ENCODE results near the gene SOX30.

SOX30 gene

DNA sequence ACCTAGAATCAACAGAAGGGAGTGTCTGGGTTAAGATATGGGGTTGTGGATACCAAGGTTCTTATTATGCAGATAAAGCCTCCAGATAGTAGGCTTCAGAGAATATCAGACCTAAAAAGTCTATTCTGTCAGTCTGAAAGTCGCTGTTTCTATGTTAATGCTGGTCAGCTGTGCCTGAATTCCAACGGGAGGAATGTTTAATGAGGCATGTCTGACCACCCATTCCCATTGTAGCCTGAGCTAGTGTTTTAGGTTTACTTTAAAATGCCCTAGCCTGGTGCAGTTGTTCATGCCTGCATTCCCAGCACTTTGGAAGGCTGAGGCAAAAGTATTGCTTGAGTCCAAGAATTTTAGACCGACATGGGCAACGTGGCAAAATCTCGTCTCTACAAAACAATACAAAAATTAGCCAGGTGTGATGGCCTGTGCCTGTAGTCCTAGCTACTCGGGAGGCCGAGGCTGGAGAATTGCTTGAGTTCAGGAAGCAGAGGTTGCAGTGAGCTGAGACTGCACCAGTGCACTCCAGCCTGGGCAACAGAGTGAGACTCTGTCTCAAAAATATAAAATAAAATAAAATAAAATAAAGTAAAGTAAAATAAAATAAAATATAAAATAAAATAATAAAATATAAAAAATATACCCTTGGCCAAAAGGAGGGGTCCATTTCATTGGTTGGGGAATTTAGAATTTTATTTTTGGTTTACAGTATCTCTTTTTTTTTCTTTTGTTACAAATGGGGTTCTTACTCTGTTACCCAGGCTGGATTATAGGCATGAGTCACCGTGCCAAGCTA is 7.8 kb upstream of the SOX30 start:
- no peak for DNase-seq

DNA sequence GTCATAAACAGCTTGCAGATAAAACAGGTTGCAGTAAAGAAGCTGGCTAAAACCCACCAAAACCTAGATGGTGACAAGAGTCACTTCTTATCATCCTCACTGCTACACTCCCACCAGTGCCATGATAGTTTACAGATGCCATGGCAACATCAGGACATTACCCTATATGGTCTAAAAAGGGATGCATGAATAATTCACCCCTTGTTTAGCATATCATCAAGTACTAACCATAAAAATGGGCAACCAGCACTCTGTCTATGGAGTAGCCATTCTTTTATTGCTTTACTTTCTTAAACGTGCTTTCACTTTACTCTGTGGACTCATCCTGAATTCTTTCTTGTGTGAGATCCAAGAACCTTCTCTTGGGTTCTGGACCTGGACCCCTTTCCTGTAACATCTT is 6.7 kb upstream of the SOX30 start:
- DNase-seq, result no peak

DNA sequence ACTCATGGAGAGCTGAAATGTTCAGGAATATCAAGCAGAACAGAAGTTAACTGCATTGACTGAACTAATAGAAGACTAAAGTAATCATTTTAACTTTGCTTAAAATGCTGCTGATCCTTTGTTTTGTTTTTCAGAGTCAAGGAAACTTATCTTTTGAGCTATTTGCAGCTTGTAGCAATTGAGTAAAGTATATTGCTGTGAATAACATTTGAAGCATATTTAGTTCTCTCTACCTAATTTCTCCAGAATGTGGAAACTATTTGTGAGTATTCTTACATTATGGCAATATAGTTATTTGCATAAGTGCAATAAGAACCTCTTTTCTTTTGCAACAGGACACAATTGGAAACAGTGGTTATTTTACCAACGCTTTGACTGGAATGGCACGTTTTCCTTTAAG is 5.3 kb upstream of the SOX30 start:
- DNase-seq, result no peak

DNA sequence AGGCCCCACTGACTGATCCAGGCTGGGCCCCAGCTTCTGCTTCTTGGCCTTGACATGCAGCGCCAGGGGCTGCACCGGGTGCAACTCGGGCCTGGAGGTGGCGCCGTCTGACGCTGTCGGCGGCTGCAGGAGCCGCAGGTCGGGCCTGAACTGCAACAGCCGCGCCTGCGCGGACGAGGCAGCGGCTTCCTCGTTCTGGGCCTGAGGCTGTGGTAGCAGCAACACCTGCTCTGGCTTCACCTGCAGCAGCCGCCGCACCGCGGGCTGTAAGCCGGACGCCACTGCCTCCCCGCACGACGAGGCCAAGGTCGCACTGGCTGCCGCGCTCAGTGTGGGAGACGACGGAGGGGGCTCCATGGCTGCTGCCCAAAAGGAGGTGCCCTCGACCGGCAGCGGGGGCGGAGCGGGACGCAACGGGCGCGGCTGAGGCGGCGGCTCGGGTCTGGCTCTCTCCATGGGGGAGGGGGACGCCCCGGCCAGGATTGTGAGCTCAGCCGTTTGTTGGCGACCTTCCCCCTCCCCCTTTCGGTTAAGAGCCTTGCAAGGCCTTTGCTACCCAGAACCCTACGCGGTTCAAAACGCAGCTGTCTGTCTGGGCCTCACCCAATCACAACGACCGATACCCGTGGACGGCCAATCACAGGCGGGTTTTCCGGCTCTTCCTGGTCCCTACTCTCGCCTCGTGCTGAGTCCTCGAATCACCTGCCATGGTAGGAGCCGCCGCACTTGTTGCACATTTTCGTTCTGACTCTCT is 438 bp downstream of the SOX30 start:
- no peak for DNase-seq

DNA sequence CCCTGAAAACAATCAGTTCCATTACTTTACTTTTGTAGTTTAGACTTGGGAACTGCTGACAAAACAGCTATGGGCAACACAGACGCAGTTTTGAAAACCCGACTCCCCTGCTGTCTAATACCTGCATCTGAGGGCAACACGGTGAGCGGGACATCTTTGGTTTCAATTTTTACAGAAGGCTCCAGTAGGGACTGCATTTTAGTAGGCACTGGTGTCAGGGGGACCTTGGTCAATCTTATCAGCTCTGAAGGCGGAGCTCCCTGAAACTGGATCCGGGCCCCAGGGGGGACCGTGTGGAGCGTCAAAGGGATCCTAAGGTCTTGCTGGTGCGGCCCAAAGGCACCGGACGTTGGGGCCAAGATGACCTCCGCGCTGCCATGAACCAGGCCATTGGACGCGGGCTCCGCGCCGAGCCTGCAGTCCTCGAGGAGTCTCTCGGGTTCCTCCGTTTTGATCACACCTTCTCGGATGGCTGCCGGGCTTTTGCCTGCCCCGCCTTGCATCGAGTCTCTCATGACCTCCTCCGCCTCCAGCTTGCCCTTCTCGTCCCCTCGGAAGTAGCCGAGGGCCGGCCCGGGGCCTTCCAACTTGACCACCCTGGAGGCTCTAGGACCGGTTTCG is 1.1 kb downstream of the SOX30 start:
- DNase-seq, result no peak

DNA sequence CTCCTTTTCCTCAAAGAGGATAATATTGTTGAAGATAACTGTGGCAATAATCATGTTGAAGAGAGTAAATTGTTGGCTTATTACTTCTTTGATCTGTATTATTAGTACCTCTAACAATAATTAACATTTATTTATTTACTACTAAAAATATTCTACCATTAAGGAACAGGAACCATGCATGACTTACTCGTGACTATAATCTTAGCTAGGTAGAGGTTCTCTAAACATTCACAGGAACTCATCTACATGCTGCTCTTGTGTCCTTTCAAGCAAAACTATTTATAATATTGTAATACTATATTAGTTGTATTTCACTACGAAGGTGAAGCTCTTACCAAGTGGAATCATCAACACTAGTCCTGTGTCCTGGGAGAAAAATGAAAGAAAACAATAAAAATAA is 3.1 kb downstream of the SOX30 start:
- no peak for DNase-seq

DNA sequence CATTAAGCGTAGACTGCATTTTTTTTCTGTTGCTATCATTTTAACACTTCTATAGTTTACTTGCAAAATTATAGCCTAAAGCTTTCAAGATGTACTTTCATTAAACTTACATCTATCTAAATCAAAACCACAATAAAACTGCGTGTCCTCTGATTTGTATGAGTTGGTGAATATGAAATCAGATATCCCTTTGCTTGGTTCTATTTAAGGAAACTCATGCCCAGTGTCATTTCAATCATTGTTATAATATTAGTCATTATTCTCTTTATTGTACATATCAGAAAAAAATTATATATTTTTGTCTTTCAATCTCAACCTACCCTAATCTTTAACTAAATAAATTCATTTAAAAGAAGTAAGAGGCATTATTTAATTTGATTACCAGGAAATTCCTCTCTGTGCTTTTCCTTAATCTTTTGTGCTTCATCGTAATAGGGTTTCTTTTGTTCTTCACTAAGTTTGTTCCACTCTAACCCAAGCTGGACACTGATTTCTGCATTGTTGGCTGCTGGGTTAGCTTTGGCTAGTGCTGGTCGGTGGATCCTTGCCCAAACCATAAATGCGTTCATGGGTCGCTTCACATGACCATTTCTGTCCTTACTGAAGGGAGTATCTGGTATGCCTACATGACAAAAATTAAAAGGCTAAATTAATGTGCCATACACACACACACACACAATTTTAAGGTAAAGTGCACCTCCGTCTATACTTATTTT is 3.8 kb downstream of the SOX30 start:
- DNase-seq, result no peak

DNA sequence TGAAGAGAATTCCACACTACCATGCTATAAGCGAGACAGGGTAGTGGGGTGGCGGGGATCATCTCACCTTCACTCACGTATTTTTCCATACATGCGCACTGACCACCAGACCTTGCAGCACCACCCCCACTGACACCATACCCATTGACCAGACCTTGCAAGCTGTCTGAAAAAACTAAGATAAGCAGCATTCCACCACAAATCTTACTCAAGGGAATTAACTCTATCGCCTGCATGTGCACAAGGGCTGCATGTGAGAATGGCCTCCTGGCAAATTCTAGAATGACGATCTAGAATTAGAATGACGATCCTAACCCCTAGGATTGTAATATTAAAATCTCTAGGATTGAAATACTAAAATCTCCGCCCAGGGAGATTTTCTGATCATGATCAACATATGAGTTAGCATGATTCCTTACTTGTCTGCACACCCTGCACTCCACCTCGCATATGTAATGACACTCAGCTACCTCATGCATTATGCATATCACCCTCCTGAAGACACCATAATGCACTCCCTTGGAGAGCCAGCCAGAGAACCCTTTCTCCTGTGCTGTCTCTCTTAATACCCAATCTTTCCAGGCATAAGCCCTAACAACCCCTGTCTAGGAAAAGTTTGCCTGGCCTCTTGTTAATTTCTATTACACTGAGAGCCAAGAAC is 11.7 kb downstream of the SOX30 start:
- DNase-seq, result no peak

DNA sequence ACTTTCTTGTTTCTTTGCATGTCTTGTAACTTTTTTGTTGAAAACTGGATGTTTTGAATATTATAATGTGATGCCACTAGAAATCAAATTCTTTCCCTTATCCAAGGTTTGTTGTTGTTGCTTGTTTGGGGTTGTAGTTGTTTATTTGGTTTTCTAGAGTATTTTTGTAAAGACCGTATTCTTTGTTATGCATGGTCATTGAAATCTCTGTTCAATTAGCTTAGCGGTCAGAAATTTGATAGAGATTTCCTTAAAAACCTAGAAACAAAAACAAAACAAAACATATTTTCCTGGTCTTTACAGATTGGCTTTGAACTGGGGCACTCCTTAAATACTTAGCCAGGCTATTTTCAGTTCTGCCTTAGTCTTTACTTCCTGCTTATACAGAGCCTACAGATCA is 21.9 kb downstream of the SOX30 start:
- DNase-seq, result no peak

DNA sequence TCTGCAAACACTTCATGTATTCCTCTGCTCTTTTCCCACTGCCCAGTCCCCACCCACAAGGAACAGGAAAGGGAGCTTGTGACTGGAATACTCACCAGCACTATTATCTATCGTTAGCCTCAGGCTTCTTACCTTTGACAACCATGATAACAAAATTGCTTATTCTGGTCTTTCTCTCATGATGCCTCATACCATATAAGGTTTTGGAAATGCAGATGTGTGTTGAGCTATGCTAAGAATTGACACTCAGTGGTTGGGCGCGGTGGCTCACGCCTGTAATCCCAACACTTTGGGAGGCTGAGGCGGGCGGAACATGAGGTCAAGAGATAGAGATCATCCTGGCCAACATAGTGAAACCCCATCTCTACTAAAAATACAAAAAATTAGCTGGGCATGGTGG is 25.4 kb downstream of the SOX30 start:
- no peak for DNase-seq

DNA sequence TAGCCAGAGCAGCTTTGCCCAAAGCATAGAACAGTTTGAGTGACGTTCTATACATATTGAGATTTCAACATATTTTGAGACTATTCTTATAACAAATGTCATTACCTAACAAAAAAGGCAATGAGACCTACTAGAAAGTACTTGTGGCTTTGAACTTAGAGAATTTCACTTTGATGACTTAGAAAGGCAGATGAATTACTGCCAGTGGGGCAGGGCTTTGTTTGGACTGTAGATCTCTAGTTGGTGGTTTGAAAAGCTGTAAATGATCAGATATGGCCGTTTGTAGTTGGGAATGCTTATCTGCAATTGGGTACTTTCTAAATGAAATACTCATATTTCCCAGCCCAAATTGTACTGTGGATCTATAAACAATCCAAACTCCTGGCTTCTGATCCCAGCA is 28.1 kb downstream of the SOX30 start:
- DNase-seq, result no peak

DNA sequence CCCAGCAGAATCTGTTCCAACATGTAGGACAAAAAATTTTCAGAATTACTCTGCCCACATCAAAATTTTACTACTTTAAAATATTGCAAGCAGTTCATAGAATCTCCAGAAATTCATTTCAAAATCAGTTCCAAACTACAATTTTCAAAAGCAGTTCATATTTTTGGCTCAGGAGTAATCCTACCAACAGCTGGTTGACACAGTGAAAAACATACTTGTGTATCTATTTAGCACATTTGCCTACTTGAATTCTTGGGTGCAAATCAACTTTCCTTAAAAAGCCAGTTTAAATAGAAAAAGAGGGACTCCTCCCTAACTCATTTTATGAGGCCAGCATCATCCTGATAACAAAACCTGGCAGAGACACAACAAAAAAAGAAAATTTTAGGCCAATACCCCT is 31.5 kb downstream of the SOX30 start:
- DNase-seq, result no peak

DNA sequence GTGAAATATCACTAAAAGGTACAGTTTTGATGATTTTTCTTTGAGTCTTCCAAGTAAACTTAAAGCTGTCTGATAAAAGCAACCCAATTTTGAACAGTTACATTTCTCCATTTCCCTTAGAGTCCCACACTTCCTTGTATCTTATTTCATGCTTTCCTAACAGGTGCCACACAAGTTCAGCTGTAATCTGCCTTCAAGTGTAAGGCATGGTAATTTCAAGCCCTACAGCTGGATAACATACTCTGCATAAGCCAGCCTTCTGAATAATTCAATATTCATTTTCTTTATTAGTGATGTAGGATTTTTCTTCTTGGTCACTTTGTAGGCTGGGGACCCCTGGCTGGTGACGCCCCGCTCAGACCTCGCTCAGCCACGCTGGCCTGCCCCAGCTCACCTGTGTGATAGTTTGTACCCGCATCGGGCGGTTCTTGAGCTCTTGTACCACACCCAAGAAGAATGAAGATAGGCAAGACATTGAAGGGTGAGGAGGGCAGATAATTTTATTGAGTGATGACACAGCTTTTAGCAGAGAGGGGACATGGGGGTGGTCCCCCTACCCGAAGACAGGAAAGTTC is 34.0 kb downstream of the SOX30 start:
- DNase-seq, result no peak

DNA sequence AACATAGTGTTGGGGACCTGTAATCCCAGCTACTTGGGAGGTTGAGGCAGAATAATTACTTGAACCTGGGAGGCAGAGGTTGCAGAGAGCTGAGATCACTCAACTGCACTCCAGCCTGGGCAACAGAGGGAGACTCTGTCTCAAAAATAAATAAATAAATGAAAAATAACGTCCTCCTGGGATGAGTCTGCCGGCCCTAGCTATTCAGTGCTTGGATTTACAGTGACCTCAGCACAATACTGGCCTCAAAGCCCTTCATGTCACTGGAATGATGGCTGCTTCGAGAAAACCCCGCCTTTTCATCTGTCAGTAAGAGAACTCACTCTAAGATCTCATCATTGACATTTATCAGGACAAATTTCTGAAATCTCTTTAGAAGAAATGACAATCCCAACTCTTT is 35.5 kb downstream of the SOX30 start:
- DNase-seq, result no peak

DNA sequence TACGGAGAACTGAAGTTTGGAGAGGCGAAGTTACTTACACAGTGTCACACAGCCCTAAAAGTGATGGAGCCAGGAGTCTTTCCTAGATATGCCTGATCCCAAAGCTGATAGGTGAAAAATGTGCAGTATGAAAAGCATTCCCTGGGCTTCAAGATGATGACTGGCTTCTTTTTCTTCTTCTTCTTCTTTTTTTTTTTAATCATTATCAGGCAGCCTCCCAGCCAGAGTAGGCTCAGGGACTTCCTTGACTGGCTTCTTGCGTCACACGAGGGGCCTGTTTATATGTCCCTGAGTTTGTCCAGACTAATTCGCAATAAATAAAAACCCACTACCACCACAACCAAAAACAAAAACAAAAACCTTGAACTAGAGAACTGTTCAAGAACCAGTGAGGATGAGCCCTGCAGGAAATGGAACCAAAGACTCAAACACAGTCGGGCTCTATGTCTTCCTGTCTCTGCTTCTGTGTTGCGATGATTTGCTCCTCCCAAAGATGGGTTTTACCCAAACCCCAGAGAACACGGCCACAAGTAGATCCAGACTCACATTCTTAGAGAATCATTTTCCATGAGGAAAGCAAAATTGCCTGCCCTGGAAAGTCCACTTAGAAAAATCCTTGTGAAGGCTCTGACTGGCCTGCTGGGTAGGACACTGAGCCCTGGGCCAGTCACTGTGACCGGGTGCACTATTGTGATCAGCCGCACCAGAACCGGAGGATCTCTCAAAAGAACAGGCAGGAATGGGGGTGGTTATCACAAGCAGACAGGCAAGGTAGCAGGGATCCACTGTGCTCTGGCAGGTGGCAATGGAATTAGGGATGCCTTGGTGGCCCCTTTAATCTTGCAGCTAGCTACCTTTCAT is 38.6 kb downstream of the SOX30 start:
- no peak for DNase-seq

DNA sequence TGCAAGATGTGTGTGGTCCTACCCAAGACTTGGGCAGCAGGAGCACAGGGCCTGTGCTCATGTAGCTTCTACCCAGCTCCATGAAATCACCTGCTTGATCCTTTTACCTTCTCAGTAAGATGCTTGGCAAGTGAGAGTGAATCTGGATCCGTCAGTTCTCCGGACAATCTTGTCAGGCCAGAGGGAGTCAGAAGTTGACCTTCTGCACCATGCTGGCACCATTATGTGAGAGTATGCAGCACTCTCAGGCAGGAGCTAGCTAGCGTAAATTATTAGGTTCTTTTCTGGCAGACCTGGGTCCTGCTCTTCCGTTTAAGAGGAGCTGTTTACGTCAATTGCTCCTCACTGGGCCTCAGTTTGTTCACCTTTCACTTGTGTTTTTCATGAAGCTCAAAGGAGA is 39.7 kb downstream of the SOX30 start:
- peak in 1 of 2 experiments; percentile 70 for DNase-seq

DNA sequence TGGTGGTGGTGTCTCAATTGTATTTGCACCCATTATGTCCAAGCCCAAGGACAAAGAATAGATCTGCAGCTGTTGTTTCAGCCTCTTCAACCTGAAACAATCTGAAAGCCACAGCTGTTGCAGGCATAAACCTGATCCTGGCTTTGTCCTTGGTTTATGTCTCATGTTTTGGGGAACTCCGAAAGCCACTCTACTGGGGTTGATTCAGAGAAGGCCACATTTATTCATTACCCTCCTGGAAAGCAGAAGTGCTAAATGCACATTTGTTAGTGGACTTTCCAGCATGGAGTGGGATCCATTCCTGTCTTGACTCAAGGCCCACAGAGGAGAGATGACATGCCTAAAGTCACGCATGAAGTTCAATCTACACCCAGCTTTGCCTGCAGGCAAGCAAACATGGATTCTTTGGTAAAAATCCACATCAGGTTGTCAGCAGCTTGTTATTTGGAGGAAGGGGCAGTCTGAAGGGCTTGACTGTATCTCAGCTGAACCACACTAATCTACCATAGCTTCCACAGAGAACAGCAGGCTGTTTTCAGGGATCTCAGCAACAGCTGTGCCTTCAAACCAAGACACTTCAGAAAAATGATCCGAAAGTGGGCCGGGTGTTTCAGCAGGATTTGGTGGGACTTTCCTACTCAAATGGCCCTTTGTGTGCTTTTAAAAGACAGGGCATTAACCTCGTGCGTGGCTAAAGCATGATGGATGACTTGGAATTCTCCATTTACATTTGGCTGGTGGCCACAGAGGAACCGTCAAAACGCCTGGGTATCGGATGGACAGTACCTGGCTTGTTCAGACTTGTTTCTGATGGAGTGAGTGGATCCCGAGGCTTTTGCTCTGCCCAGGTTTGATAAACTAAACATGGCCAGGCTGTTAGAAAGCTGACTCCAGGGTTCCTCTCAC is 40.4 kb downstream of the SOX30 start:
- DNase-seq, result peak; percentile 55 to 70

DNA sequence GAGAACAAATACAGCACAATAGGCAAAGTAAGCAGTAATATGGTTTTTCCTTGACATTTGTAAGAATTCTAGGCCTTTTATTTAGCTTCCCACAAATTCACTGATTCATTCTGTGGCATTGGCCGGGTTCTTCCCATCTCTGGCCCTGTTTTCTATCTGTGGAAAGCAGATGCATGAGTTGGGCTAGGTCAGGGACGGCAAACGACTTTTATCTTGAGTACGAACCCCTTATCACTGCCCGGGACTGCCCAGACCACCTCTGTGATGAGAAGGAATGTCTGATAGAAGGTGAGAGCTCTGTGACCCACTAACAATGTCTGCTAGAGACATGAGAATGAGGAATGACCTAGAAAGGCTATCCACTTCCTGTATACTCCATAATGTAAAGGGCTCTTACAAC is 41.2 kb downstream of the SOX30 start:
- no peak for DNase-seq

DNA sequence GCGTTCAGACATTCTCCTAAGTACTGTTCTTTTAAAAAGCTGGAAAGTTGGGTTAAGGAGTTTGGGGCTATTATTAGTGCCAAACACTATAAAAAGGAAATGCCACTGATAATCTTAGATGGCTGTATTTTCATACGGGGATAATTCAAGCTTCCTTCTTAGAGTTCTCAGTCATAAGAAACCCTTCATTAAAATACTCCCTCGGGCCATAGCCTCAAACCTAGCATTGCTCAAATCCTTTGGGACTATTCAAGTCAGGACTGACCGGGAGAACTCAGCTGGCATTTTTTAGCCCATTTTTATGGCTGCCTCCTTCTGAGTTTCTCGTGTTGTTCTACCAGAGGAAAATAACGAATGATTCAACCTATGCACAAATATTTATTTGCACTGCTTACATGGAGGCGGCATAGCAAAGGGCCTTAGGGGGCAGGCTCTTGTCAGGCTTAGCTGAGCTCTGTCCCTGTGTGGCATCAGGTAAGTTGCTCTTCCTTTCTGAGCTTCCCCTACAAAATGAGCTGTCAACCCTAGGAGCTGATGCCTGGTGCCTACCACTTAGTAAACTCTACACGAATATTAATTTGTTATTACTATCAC is 43.2 kb downstream of the SOX30 start:
- DNase-seq, result no peak

Data from NCI-H187 (cell line).